NCI-H526 (cell line): Measurements from ENCODE around the gene NYAP2.

Experiments used
- DNase-seq, 2 experiments: peaks; one replicate each; lab custom pipeline; 2025; lab: John Stamatoyannopoulos, UW

The NYAP2 gene

GRCh38 chr2:225399504-225399903 is at the start of gene NYAP2:
TSS of gene NYAP2 (plus strand) at chr2:225399710. CDS start at chr2:225408881, 9,171 bp downstream.
- DNase-seq, result no peak

- DNase-seq, result no peak
Observed at GRCh38 chr2:225353579-225354085, 45.9 kb upstream of the NYAP2 start.

GRCh38 chr2:225354281-225354774 is 45.2 kb upstream of the NYAP2 start:
- DNase-seq, result no peak

- no peak for DNase-seq
Observed at GRCh38 chr2:225355788-225356187, 43.7 kb upstream of the NYAP2 start.

GRCh38 chr2:225366731-225367130 is 32.8 kb upstream of the NYAP2 start:
- DNase-seq, result no peak

- no peak for DNase-seq
Observed at GRCh38 chr2:225367482-225367881, 32.0 kb upstream of the NYAP2 start.

- no peak for DNase-seq
Observed at GRCh38 chr2:225378984-225379383, 20.5 kb upstream of the NYAP2 start.

GRCh38 chr2:225379856-225380255 is 19.7 kb upstream of the NYAP2 start:
- no peak for DNase-seq

- DNase-seq, result no peak
Observed at GRCh38 chr2:225381609-225382008, 17.9 kb upstream of the NYAP2 start.

GRCh38 chr2:225398372-225398771 is 1.1 kb upstream of the NYAP2 start:
- DNase-seq, result no peak

- DNase-seq, result no peak
Observed at GRCh38 chr2:225400060-225400511, 576 bp downstream of the NYAP2 start.

GRCh38 chr2:225400546-225401400 is 1.3 kb downstream of the NYAP2 start:
- DNase-seq, result no peak

GRCh38 chr2:225402210-225402776 is 2.8 kb downstream of the NYAP2 start:
- no peak for DNase-seq

- DNase-seq, result no peak
Observed at GRCh38 chr2:225411452-225411851, 11.9 kb downstream of the NYAP2 start.

- no peak for DNase-seq
Observed at GRCh38 chr2:225413786-225414185, 14.3 kb downstream of the NYAP2 start.

GRCh38 chr2:225414902-225415301 is 15.4 kb downstream of the NYAP2 start:
- DNase-seq, result no peak

- no peak for DNase-seq
Observed at GRCh38 chr2:225415341-225415740, 15.8 kb downstream of the NYAP2 start.

GRCh38 chr2:225415792-225416191 is 16.3 kb downstream of the NYAP2 start:
- DNase-seq, result no peak

- no peak for DNase-seq
Observed at GRCh38 chr2:225416616-225417367, 17.3 kb downstream of the NYAP2 start.

GRCh38 chr2:225419033-225419432 is 19.5 kb downstream of the NYAP2 start:
- DNase-seq, result no peak

GRCh38 chr2:225422145-225422544 is 22.6 kb downstream of the NYAP2 start:
- no peak for DNase-seq

GRCh38 chr2:225425284-225425683 is 25.8 kb downstream of the NYAP2 start:
- no peak for DNase-seq
